Spleen (tissue), 11 donors: ENCODE measurements around the gene COX4I1. TPM values are rescaled to one million over a fixed set of nuclear protein-coding genes. Genes with fewer than 3 reads are reported as not detected.

Source experiments
- DNase-seq: peaks from one replicate; pipeline ENCODE4 v3.0.0-alpha.2; 2020
- H3K27ac ChIP-seq, 8 donors: fragments of 200-600 bp; sonication (generic) in 7 of 8; 1 replicate in 4 of 8; 2 replicates in 4 of 8; pipeline versions ENCODE4 v1.5.0 to v1.8.0; 2016 to 2021; ENCODE audit warnings: inconsistent platforms in 4 of 8, mild to moderate bottlenecking in 4 of 8, moderate library complexity in 1 of 8
- H3K27me3 ChIP-seq, 7 donors: fragments of 200-600 bp; sonication (generic) in 6 of 7; replicated peaks in 1 of 7; 1 replicate in 4 of 7; 2 replicates in 3 of 7; pipeline versions ENCODE4 v1.5.0 to v1.8.0; 2016 to 2021; ENCODE audit warnings: inconsistent platforms in 3 of 7, mild to moderate bottlenecking in 1 of 7
- H3K36me3 ChIP-seq, 6 donors: fragments of 200-600 bp; sonication (generic) in 5 of 6; 1 replicate in 4 of 6; 2 replicates in 2 of 6; pipeline versions ENCODE4 v1.5.0 to v1.8.0; 2016 to 2021; ENCODE audit warnings: inconsistent platforms in 2 of 6
- H3K4me1 ChIP-seq, 6 donors: fragments of 200-600 bp; sonication (generic) in 5 of 6; 1 replicate in 3 of 6; 2 replicates in 3 of 6; pipeline versions ENCODE4 v1.5.0 to v1.8.0; 2016 to 2021; ENCODE audit warnings: inconsistent platforms in 3 of 6
- H3K4me3 ChIP-seq, 8 donors: fragments of 200-600 bp; sonication (generic) in 7 of 8; 1 replicate in 4 of 8; 2 replicates in 4 of 8; pipeline versions ENCODE4 v1.5.0 to v1.8.0; 2016 to 2021; ENCODE audit warnings: inconsistent platforms in 4 of 8, mild to moderate bottlenecking in 4 of 8, moderate library complexity in 2 of 8
- H3K9me3 ChIP-seq, 8 donors: fragments of 200-600 bp; sonication (generic) in 7 of 8; 1 replicate in 4 of 8; 2 replicates in 4 of 8; pipeline versions ENCODE4 v1.5.0 to v1.8.0; 2016 to 2021; ENCODE audit warnings: inconsistent platforms in 4 of 8
- POLR2A ChIP-seq, 3 donors: fragments of 450-650 bp; IDR thresholded peaks; one replicate each; pipeline ENCODE4 v1.5.1; 2017; ENCODE audit warnings: antibody characterized with exemption in 3 of 3, mild to moderate bottlenecking in 1 of 3
- POLR2AphosphoS5 ChIP-seq, 3 donors: sonication (generic); formaldehyde crosslinking; IDR thresholded peaks; one replicate each; pipeline ENCODE4 v1.5.1; 2017; ENCODE audit warnings: antibody characterized with exemption in 3 of 3
- WGBS, 5 donors: extraction: QIAGEN DNeasy Blood & Tissue Kit in 3 of 5; methylation state at CpG; one replicate each; pipeline versions ENCODE4 v1.1.5 to v1.1.7; 2013 to 2018; 5-methylcytosine and 5-hydroxymethylcytosine counted together
- intact Hi-C: fragments of 100-400 bp; cut with DNase I; formaldehyde crosslinking; loops from one replicate; pipeline ENCODE4 v1.15.0; 2023; ENCODE audit warnings: low total_unique reads
- polyA plus RNA-seq, 3 donors: library from polyadenylated mRNA; stranded (reverse); fragments of 200-250 nt; gene quantifications; one replicate each; pipeline ENCODE4 v1.2.1, GENCODE V29; 2013
- total RNA-seq, 7 donors: library from RNA; depleted of rRNA in 3 of 7; stranded (reverse); fragments of >200 nt in 3 of 7; fragmentation: NEBNext Ultra II Directional in 4 of 7; extraction: Animal tissue kit (Norgen Biotek cat#: 25700) in 4 of 7; gene quantifications; one replicate each; pipeline versions ENCODE4 v1.1.0 to v1.2.1, GENCODE V29; 2016 to 2021
- TF ChIP-seq, protein P1 (sequence below), 11 experiments: fragments of 200-600 bp in 7 of 11; fragments of 450-650 bp in 4 of 11; sonication (generic) in 4 of 11; IDR thresholded peaks in 8 of 11; conservative IDR thresholded peaks in 3 of 11; 1 replicate in 7 of 11; 2 replicates in 4 of 11; pipeline versions ENCODE4 v1.4.0 to v1.8.0; 2016 to 2021; ENCODE audit warnings: antibody characterized with exemption in 11 of 11, inconsistent platforms in 4 of 11, mild to moderate bottlenecking in 1 of 11
- donor health status: healthy with polysubstance abuse.
- donor health status: DM: no; HTN: no; CAD: no; lungs with moderate emphysema.
- donor health status: DM: no; HTN: no; CAD: no.
- donor health status: Bipolar disorder and iron deficiency.
- donor health status: healthy.
- donor health status: DM: no; HTN: no; CAD: no.
- donor health status: DM: yes; HTN: yes; CAD: no.

The COX4I1 gene
- total and polyA plus RNA-seq, 10 donors: 348 to 1,132 (median 450) TPM

DNA sequence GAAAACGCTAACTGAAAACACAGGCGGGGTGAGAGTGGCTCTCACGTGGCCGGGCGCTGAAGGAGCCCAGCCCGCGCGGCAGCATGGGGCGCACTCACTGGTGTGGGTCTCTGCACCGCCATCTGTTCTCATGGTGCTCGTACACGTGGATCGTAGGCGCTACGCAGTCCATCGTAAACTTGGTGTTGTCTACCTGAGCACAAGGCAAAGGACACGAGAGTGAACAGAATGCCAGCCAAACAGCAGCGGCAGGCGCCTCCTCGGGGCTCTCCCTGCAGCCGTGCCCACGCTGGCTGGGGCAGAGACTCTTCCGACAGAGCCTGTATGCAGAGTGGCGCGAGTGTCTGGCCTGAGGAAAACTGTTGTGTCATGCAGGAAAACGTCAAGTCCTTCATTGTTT, 19.2 kb upstream of the COX4I1 start:
- Histone ChIP-seq H3K27me3 (no peaks in the 10 kb centered on the region), H3K27ac (peak overlapping the region in 1 of 8 donors; percentile 75), H3K9me3 (no peaks in the 10 kb centered on the region), H3K4me1 (peaks cover 0 to 26% (median 3%) of the 10 kb centered on the region in 6 donors), H3K4me3 (no peak overlapping the region), H3K36me3 (peaks cover 0 to 97% (median 45%) of the 10 kb centered on the region in 6 donors)
- no peak for TF ChIP-seq POLR2A (IDR thresholded peaks at IDR 0.05)
- peak in 1 of 3 donors; percentile 18 for TF ChIP-seq POLR2AphosphoS5 (IDR thresholded peaks at IDR 0.05)
- intact Hi-C loops: no loop called here
- WGBS, 5 donors: 85 to 94% (median 89%) methylated on average over 26 of the region's 26 CpGs
- DNase-seq: no peak

DNA sequence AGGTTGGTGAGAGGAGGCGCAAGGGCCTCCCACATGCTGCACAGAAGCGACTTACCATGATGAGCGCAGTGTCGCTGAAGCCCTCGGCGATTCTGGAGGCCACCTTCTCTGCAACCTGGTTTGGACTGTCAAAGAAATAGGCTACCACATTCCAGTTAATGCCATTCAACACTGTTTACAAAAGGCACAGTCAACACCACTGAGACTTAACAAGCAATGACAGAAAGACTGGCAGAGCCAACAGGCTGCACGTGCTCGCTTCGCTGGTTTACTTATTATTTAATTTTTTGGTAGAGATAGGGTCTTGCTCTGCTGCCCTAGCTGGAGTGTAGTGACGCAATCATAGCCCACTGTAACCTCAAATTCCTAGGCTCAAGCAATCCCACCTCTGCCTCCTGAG, 18.3 kb upstream of the COX4I1 start:
- no peaks in the 10 kb centered on the region for H3K9me3 ChIP-seq
- H3K4me1 ChIP-seq: peaks cover 0 to 26% (median 3%) of the 10 kb centered on the region in 6 donors
- intact Hi-C loops: no loop called here
- H3K36me3 ChIP-seq: peaks cover 0 to 97% (median 48%) of the 10 kb centered on the region in 6 donors
- no peak for DNase-seq
- TF ChIP-seq POLR2AphosphoS5 (IDR thresholded peaks at IDR 0.05): no peak
- TF ChIP-seq, protein P1, sequence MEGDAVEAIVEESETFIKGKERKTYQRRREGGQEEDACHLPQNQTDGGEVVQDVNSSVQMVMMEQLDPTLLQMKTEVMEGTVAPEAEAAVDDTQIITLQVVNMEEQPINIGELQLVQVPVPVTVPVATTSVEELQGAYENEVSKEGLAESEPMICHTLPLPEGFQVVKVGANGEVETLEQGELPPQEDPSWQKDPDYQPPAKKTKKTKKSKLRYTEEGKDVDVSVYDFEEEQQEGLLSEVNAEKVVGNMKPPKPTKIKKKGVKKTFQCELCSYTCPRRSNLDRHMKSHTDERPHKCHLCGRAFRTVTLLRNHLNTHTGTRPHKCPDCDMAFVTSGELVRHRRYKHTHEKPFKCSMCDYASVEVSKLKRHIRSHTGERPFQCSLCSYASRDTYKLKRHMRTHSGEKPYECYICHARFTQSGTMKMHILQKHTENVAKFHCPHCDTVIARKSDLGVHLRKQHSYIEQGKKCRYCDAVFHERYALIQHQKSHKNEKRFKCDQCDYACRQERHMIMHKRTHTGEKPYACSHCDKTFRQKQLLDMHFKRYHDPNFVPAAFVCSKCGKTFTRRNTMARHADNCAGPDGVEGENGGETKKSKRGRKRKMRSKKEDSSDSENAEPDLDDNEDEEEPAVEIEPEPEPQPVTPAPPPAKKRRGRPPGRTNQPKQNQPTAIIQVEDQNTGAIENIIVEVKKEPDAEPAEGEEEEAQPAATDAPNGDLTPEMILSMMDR (IDR thresholded peaks at IDR 0.05 in 8 of 11, conservative IDR thresholded peaks at IDR 0.05 in 3 of 11): no peak
- no peak for TF ChIP-seq POLR2A (IDR thresholded peaks at IDR 0.05)
- peak overlapping the region in 2 of 8 donors; percentile 61 to 75 for H3K27ac ChIP-seq
- WGBS, 5 donors: 87 to 92% (median 89%) methylated on average over 10 of the region's 10 CpGs
- H3K27me3 ChIP-seq: no peaks in the 10 kb centered on the region
- no peak overlapping the region for H3K4me3 ChIP-seq

DNA sequence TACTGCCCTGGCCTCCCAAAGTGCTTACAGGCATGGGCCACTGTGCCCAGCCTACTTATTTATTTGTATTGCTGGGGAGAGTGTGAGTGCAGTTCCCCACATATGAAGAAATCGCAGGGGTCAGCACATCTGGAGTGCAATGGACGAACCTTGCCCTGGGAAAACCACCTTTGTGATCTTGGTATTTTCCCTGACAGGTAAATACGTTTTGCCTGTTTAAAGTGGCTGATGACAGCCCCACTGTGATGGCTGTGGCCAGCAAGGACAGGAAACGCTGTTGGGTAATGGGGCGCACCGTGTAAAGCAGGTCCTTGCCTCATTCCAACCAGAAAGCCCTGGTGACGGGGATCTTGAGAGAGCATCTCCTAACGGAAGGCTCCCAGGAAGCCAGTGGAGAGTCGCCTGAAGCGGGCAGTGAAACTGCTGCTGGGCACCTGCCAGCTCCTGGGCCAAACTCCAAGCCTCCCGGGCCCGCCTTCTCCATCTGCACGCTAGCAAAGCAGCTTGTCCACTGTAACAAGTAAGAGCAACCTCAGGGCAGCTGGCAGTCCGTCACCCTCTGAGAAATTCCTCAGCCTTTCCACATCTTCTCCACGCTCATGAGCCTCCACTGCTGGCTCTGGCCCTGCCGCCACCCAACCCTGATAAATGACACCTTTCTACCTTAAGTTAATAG, 17.7 kb upstream of the COX4I1 start:
- Histone ChIP-seq H3K36me3 (peaks cover under 1 to 98% (median 55%) of the 10 kb centered on the region in 6 donors), H3K27me3 (no peaks in the 10 kb centered on the region), H3K9me3 (no peaks in the 10 kb centered on the region), H3K4me3 (peak overlapping the region in 1 of 8 donors; percentile 3), H3K4me1 (peaks cover 0 to 26% (median 3%) of the 10 kb centered on the region in 6 donors), H3K27ac (peak overlapping the region in 6 of 8 donors; percentile 11 to 75 (median 43))
- WGBS, 5 donors: 60 to 88% (median 73%) methylated on average over 14 to 16 of the region's 16 CpGs
- intact Hi-C loops: no loop called here
- no peak for DNase-seq
- TF ChIP-seq POLR2AphosphoS5 (IDR thresholded peaks at IDR 0.05): no peak
- TF ChIP-seq, protein P1 (IDR thresholded peaks at IDR 0.05 in 8 of 11, conservative IDR thresholded peaks at IDR 0.05 in 3 of 11): no peak
- TF ChIP-seq POLR2A (IDR thresholded peaks at IDR 0.05): no peak

DNA sequence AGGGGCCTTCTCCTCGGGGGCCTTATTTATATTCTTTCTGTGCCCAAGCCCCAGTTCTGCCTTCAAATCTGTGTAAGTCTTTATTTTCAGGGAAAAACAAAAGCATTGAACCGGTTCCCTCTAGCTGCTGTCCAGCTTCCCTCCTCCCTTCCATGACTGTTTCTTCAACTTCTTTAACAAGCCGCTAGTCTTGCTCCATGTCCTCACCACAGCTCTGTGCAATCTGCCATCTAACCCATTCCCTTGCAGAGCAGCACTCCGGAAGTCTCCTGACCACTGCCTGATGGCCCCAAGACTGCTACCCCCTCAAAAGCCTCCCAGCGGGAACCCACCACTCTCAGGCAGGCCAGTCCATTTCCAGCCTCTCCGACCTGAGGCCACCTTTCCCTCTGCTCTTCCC, 17.0 kb upstream of the COX4I1 start:
- Histone ChIP-seq H3K27ac (peak overlapping the region in 6 of 8 donors; percentile 11 to 75 (median 43)), H3K27me3 (no peaks in the 10 kb centered on the region), H3K4me3 (peak overlapping the region in 1 of 8 donors; percentile 3), H3K4me1 (peaks cover 0 to 26% (median 3%) of the 10 kb centered on the region in 6 donors), H3K36me3 (peaks cover 3 to 98% (median 61%) of the 10 kb centered on the region in 6 donors), H3K9me3 (no peaks in the 10 kb centered on the region)
- 56 to 88% (median 81%) methylated on average over 6 of the region's 6 CpGs for WGBS, 5 donors
- DNase-seq: no peak
- TF ChIP-seq, protein P1 (IDR thresholded peaks at IDR 0.05 in 8 of 11, conservative IDR thresholded peaks at IDR 0.05 in 3 of 11): no peak
- TF ChIP-seq POLR2AphosphoS5 (IDR thresholded peaks at IDR 0.05): no peak
- no peak for TF ChIP-seq POLR2A (IDR thresholded peaks at IDR 0.05)
- intact Hi-C loops: no loop called here
